Stimulated activated effector memory CD8-positive, alpha-beta T cell treated with anti-CD3 and anti-CD28 coated beads, Interleukin-12 subunit alpha, Interleukin-12 subunit beta, amount 100 ng/mL, for 72 hours (primary cell): Measurements from ENCODE around the gene UBE2I.

Source experiments
- ATAC-seq: fragments of 150-1000 bp; cut with Tn5 transposase; 2 replicates; pipeline ENCODE4 v1.10.0; 2021
- DNase-seq, 2 donors: peaks; one replicate each; pipeline ENCODE4 v3.0.0; 2021 to 2022; ENCODE audit warnings: low spot score in 2 of 2
- H3K27ac Mint-ChIP-seq: one replicate; pipeline ENCODE4 v1.8.0; 2022; ENCODE audit warnings: mild to moderate bottlenecking, mixed read lengths
- H3K36me3 Mint-ChIP-seq: one replicate; pipeline ENCODE4 v1.8.0; 2022; ENCODE audit warnings: mild to moderate bottlenecking, mixed read lengths
- H3K4me1 Mint-ChIP-seq: one replicate; pipeline ENCODE4 v1.8.0; 2022; ENCODE audit warnings: mixed read lengths
- H3K4me3 Mint-ChIP-seq: one replicate; pipeline ENCODE4 v1.8.0; 2022; ENCODE audit warnings: mild to moderate bottlenecking, mixed read lengths
- H3K9me3 Mint-ChIP-seq: one replicate; pipeline ENCODE4 v1.8.0; 2022; ENCODE audit warnings: mixed read lengths

The UBE2I gene

GRCh38 chr16:1334739-1335138 lies 25.3 kb downstream of the UBE2I start:
- Mint-ChIP-seq H3K27ac (no peak overlapping the region), H3K36me3 (no peaks in the 10 kb centered on the region), H3K9me3 (no peaks in the 10 kb centered on the region), H3K4me3 (peak overlapping the region; percentile 18), H3K4me1 (peaks cover 17% of the 10 kb centered on the region)
- DNase-seq (no peak), ATAC-seq (no peak)

GRCh38 chr16:1335211-1335971 lies 26.0 kb downstream of the UBE2I start:
- no peak overlapping the region for H3K4me3 Mint-ChIP-seq
- no peak for ATAC-seq
- peak in 1 of 2 donors; percentile 53 for DNase-seq
- H3K36me3 Mint-ChIP-seq: no peaks in the 10 kb centered on the region
- peaks cover 17% of the 10 kb centered on the region for H3K4me1 Mint-ChIP-seq
- no peak overlapping the region for H3K27ac Mint-ChIP-seq
- no peaks in the 10 kb centered on the region for H3K9me3 Mint-ChIP-seq

GRCh38 chr16:1335996-1336395 lies 26.6 kb downstream of the UBE2I start:
- Mint-ChIP-seq H3K27ac (no peak overlapping the region), H3K4me3 (no peak overlapping the region), H3K9me3 (no peaks in the 10 kb centered on the region), H3K4me1 (peaks cover 17% of the 10 kb centered on the region), H3K36me3 (no peaks in the 10 kb centered on the region)
- DNase-seq (no peak), ATAC-seq (no peak)

GRCh38 chr16:1336619-1337018 lies 27.2 kb downstream of the UBE2I start:
- no peaks in the 10 kb centered on the region for H3K9me3 Mint-ChIP-seq
- ATAC-seq (no peak), DNase-seq (no peak)
- H3K4me3 Mint-ChIP-seq: no peak overlapping the region
- H3K4me1 Mint-ChIP-seq: peaks cover 11% of the 10 kb centered on the region
- H3K27ac Mint-ChIP-seq: no peak overlapping the region
- H3K36me3 Mint-ChIP-seq: no peaks in the 10 kb centered on the region

GRCh38 chr16:1337486-1337885 lies 28.1 kb downstream of the UBE2I start:
- H3K4me3 Mint-ChIP-seq: no peak overlapping the region
- DNase-seq: no peak

GRCh38 chr16:1338119-1338730 lies 28.8 kb downstream of the UBE2I start:
- Mint-ChIP-seq H3K27ac (no peak overlapping the region), H3K4me1 (peaks cover 14% of the 10 kb centered on the region), H3K9me3 (no peaks in the 10 kb centered on the region), H3K36me3 (peaks cover 4% of the 10 kb centered on the region), H3K4me3 (no peak overlapping the region)
- peak in 1 of 2 donors; percentile 65 for DNase-seq
- ATAC-seq: no peak

More at GRCh38 chr16:1337486-1337885, 28.1 kb downstream of the UBE2I start:
- H3K4me1 Mint-ChIP-seq: peaks cover 10% of the 10 kb centered on the region
- H3K9me3 Mint-ChIP-seq: no peaks in the 10 kb centered on the region
- no peaks in the 10 kb centered on the region for H3K36me3 Mint-ChIP-seq
- no peak for ATAC-seq
- no peak overlapping the region for H3K27ac Mint-ChIP-seq

- H3K4me3 Mint-ChIP-seq: no peak overlapping the region
Measured at GRCh38 chr16:1338855-1339675, 29.6 kb downstream of the UBE2I start.

GRCh38 chr16:1340730-1341494 lies 31.5 kb downstream of the UBE2I start:
- Mint-ChIP-seq H3K27ac (no peak overlapping the region), H3K4me3 (peak overlapping the region; percentile 65), H3K36me3 (peaks cover 6% of the 10 kb centered on the region), H3K9me3 (no peaks in the 10 kb centered on the region), H3K4me1 (peaks cover 18% of the 10 kb centered on the region)
- ATAC-seq: no peak
- DNase-seq: no peak

More at GRCh38 chr16:1338855-1339675, 29.6 kb downstream of the UBE2I start:
- H3K27ac Mint-ChIP-seq: no peak overlapping the region
- H3K36me3 Mint-ChIP-seq: peaks cover 6% of the 10 kb centered on the region
- DNase-seq: no peak
- ATAC-seq: no peak
- no peaks in the 10 kb centered on the region for H3K9me3 Mint-ChIP-seq
- peaks cover 18% of the 10 kb centered on the region for H3K4me1 Mint-ChIP-seq

- DNase-seq: no peak
Measured at GRCh38 chr16:1341495-1342420, 32.3 kb downstream of the UBE2I start.

GRCh38 chr16:1342526-1343427 lies 33.3 kb downstream of the UBE2I start:
- peaks cover 6% of the 10 kb centered on the region for H3K36me3 Mint-ChIP-seq
- H3K4me3 Mint-ChIP-seq: peak overlapping the region; percentile 65
- peak; percentile 73 to 95 for DNase-seq
- peak overlapping the region; percentile 74 for H3K27ac Mint-ChIP-seq
- H3K9me3 Mint-ChIP-seq: no peaks in the 10 kb centered on the region
- H3K4me1 Mint-ChIP-seq: peaks cover 18% of the 10 kb centered on the region
- ATAC-seq: peak; percentile 90

More at GRCh38 chr16:1341495-1342420, 32.3 kb downstream of the UBE2I start:
- Mint-ChIP-seq H3K4me3 (peak overlapping the region; percentile 65), H3K36me3 (peaks cover 6% of the 10 kb centered on the region), H3K27ac (no peak overlapping the region), H3K9me3 (no peaks in the 10 kb centered on the region), H3K4me1 (peaks cover 18% of the 10 kb centered on the region)
- ATAC-seq: no peak

GRCh38 chr16:1343428-1344242 lies 34.2 kb downstream of the UBE2I start:
- ATAC-seq (no peak), DNase-seq (peak in 1 of 2 donors; percentile 59)
- peaks cover 18% of the 10 kb centered on the region for H3K4me1 Mint-ChIP-seq
- H3K9me3 Mint-ChIP-seq: no peaks in the 10 kb centered on the region
- peak overlapping the region; percentile 74 for H3K27ac Mint-ChIP-seq
- H3K36me3 Mint-ChIP-seq: peaks cover 9% of the 10 kb centered on the region
- H3K4me3 Mint-ChIP-seq: peak overlapping the region; percentile 65

- no peak for ATAC-seq
- H3K27ac Mint-ChIP-seq: no peak overlapping the region
- DNase-seq: no peak
- no peak overlapping the region for H3K4me3 Mint-ChIP-seq
- H3K36me3 Mint-ChIP-seq: peaks cover 17% of the 10 kb centered on the region
- no peaks in the 10 kb centered on the region for H3K9me3 Mint-ChIP-seq
- H3K4me1 Mint-ChIP-seq: peaks cover 18% of the 10 kb centered on the region
Measured at GRCh38 chr16:1344499-1344898, 35.1 kb downstream of the UBE2I start.
